Measurements from ENCODE around the gene CWC15.
"Not testable (repeated sequence)": the region's sequence is repeated elsewhere in the genome, so short reads cannot be mapped to it uniquely, and the experiment has no call there.

The CWC15 gene

GRCh38 chr11:94973099-94973968, at the start of gene CWC15, which contains the start of gene KDM4D:
Gene CWC15 (minus strand): TSS chr11:94973556. CDS start chr11:94972185, 1,371 bp downstream.
Gene KDM4D (plus strand): TSS chr11:94973709. CDS start chr11:94997373, 23,664 bp downstream.
- peak; percentile 89 for DNase-seq

- DNase-seq: not testable (repeated sequence)
These were observed 48.1 kb upstream of the CWC15 start for GRCh38 chr11:95021468-95021867.

- DNase-seq: no peak
These were observed 42.8 kb upstream of the CWC15 start for GRCh38 chr11:95016139-95016538.

- no peak for DNase-seq
These were observed 40.9 kb upstream of the CWC15 start for GRCh38 chr11:95014184-95014821.

GRCh38 chr11:95011376-95011775, 38.0 kb upstream of the CWC15 start:
- DNase-seq: no peak

- no peak for DNase-seq
These were observed 32.3 kb upstream of the CWC15 start for GRCh38 chr11:95005642-95006041.

GRCh38 chr11:95003716-95004115, 30.4 kb upstream of the CWC15 start:
- DNase-seq: no peak

- no peak for DNase-seq
These were observed 24.9 kb upstream of the CWC15 start for GRCh38 chr11:94998285-94998684.

GRCh38 chr11:94997437-94997836, 24.1 kb upstream of the CWC15 start:
- DNase-seq: no peak

GRCh38 chr11:94993400-94993943, 20.1 kb upstream of the CWC15 start:
- no peak for DNase-seq

- DNase-seq: no peak
These were observed 15.4 kb upstream of the CWC15 start for GRCh38 chr11:94988748-94989147.

GRCh38 chr11:94987378-94987777, 14.0 kb upstream of the CWC15 start:
- no peak for DNase-seq

- DNase-seq: no peak
These were observed 2.2 kb upstream of the CWC15 start for GRCh38 chr11:94975599-94975998.

- no peak for DNase-seq
These were observed 822 bp upstream of the CWC15 start for GRCh38 chr11:94974178-94974577.

GRCh38 chr11:94972700-94973098, 657 bp downstream of the CWC15 start:
- no peak for DNase-seq

- no peak for DNase-seq
These were observed 4.9 kb downstream of the CWC15 start for GRCh38 chr11:94968334-94968958.

GRCh38 chr11:94964934-94965333, 8.4 kb downstream of the CWC15 start:
- DNase-seq: no peak

- DNase-seq: no peak
These were observed 12.1 kb downstream of the CWC15 start for GRCh38 chr11:94961255-94961654.

- DNase-seq: no peak
These were observed 12.9 kb downstream of the CWC15 start for GRCh38 chr11:94960488-94960887.

- DNase-seq: no peak
These were observed 14.2 kb downstream of the CWC15 start for GRCh38 chr11:94959179-94959578.

GRCh38 chr11:94958121-94958696, 15.1 kb downstream of the CWC15 start:
- no peak for DNase-seq

GRCh38 chr11:94956963-94957362, 16.4 kb downstream of the CWC15 start:
- no peak for DNase-seq

- no peak for DNase-seq
These were observed 18.6 kb downstream of the CWC15 start for GRCh38 chr11:94954753-94955152.

Measured in NK-92 treated with Interleukin-12 subunit alpha and Interleukin-12 subunit beta, amount 100 ng/mL, for 24 hours (cell line).